H9 (cell line): ENCODE results near the gene CALHM6. TPM values are rescaled to one million over a fixed set of nuclear protein-coding genes. Genes with fewer than 3 reads are reported as not detected.

Source experiments
- DNase-seq: peaks from one replicate; pipeline ENCODE4 v3.0.0-alpha.2; 2017
- H2AFZ ChIP-seq: one replicate; pipeline ENCODE4 v1.6.1; 2013; ENCODE audit warnings: mild to moderate bottlenecking, low read length, control low read depth, moderate library complexity
- H2AK5ac ChIP-seq: 2 replicates; pipeline ENCODE4 v1.6.1; 2013; ENCODE audit warnings: low read length, control low read depth, mixed read lengths; ENCODE audit not compliant: insufficient read length
- H2BK120ac ChIP-seq: one replicate; pipeline ENCODE4 v1.6.1; 2013; ENCODE audit warnings: low read depth, mild to moderate bottlenecking, low read length, control low read depth, inconsistent platforms; ENCODE audit not compliant: poor library complexity, severe bottlenecking
- H2BK12ac ChIP-seq: 2 replicates; pipeline ENCODE4 v1.6.1; 2013; ENCODE audit warnings: low read length, control low read depth, mixed read lengths, low read depth; ENCODE audit not compliant: insufficient read length
- H2BK15ac ChIP-seq: 2 replicates; pipeline ENCODE4 v1.6.1; 2013; ENCODE audit warnings: low read depth, low read length, control low read depth
- H2BK20ac ChIP-seq: one replicate; pipeline ENCODE4 v1.6.1; 2013; ENCODE audit warnings: low read depth, mild to moderate bottlenecking, low read length, control low read depth, inconsistent platforms; ENCODE audit not compliant: poor library complexity, severe bottlenecking
- H2BK5ac ChIP-seq: 2 replicates; pipeline ENCODE4 v1.6.1; 2013; ENCODE audit warnings: low read length, control low read depth, mixed read lengths; ENCODE audit not compliant: insufficient read length
- H3K14ac ChIP-seq: 2 replicates; pipeline ENCODE4 v1.6.1; 2013; ENCODE audit warnings: low read length, control low read depth; ENCODE audit not compliant: insufficient read depth
- H3K18ac ChIP-seq: 2 replicates; pipeline ENCODE4 v1.6.1; 2013; ENCODE audit warnings: low read depth, mild to moderate bottlenecking, mixed read lengths, low read length, control low read depth; ENCODE audit not compliant: insufficient read length
- H3K23ac ChIP-seq: 2 replicates; pipeline ENCODE4 v1.6.1; 2013; ENCODE audit warnings: low read length, control low read depth, mixed read lengths, low read depth; ENCODE audit not compliant: insufficient read length
- H3K23me2 ChIP-seq: 2 replicates; pipeline ENCODE4 v1.6.1; 2013; ENCODE audit warnings: low read depth, mild to moderate bottlenecking, mixed read lengths, low read length, control low read depth; ENCODE audit not compliant: insufficient read length, poor library complexity, severe bottlenecking
- H3K27ac ChIP-seq: 2 replicates; pipeline ENCODE4 v1.5.1; 2013; ENCODE audit warnings: low read length, control low read depth, mixed read lengths, low read depth; ENCODE audit not compliant: insufficient read length
- H3K27me3 ChIP-seq: 2 replicates; pipeline ENCODE4 v1.6.1; 2013; ENCODE audit warnings: low read length, control low read depth, inconsistent platforms; ENCODE audit not compliant: insufficient read depth
- H3K4ac ChIP-seq: 2 replicates; pipeline ENCODE4 v1.6.1; 2013; ENCODE audit warnings: low read depth, mild to moderate bottlenecking, control low read depth, inconsistent platforms, low read length, moderate library complexity
- H3K4me1 ChIP-seq: 2 replicates; pipeline ENCODE4 v1.6.1; 2013; ENCODE audit warnings: low read length, control low read depth, inconsistent platforms; ENCODE audit not compliant: insufficient read depth
- H3K4me2 ChIP-seq: 2 replicates; pipeline ENCODE4 v1.6.1; 2013; ENCODE audit warnings: low read length, control low read depth, mixed read lengths; ENCODE audit not compliant: insufficient read length, insufficient read depth
- H3K56ac ChIP-seq: 2 replicates; pipeline ENCODE4 v1.6.1; 2013; ENCODE audit warnings: low read depth, mild to moderate bottlenecking, mixed read lengths, low read length, control low read depth; ENCODE audit not compliant: insufficient read length
- H3K79me1 ChIP-seq: 2 replicates; pipeline ENCODE4 v1.6.1; 2013; ENCODE audit warnings: low read depth, mild to moderate bottlenecking, moderate library complexity, low read length, control low read depth, inconsistent platforms; ENCODE audit not compliant: insufficient read depth, poor library complexity, severe bottlenecking
- H3K79me2 ChIP-seq: 2 replicates; pipeline ENCODE4 v1.6.1; 2013; ENCODE audit warnings: low read length, control low read depth, inconsistent platforms; ENCODE audit not compliant: insufficient read depth
- H3K9ac ChIP-seq: 2 replicates; pipeline ENCODE4 v1.6.1; 2013; ENCODE audit warnings: low read length, control low read depth, mixed read lengths; ENCODE audit not compliant: insufficient read length; ENCODE audit errors: extremely low read depth
- H3K9me3 ChIP-seq: one replicate; pipeline ENCODE4 v1.6.1; 2013; ENCODE audit warnings: low read depth, low read length, inconsistent platforms; ENCODE audit not compliant: control insufficient read depth
- H3T11ph ChIP-seq: one replicate; pipeline ENCODE4 v1.6.1; 2013; ENCODE audit warnings: mild to moderate bottlenecking, low read length, control low read depth, inconsistent platforms
- H4K20me1 ChIP-seq: one replicate; pipeline ENCODE4 v1.6.1; 2013; ENCODE audit not compliant: control insufficient read depth, insufficient read length, insufficient read depth
- H4K5ac ChIP-seq: 2 replicates; pipeline ENCODE4 v1.6.1; 2013; ENCODE audit warnings: low read depth, mild to moderate bottlenecking, mixed read lengths, low read length, control low read depth; ENCODE audit not compliant: insufficient read length
- H4K8ac ChIP-seq: replicated peaks from 2 replicates; pipeline ENCODE4 v1.6.1; 2013; ENCODE audit warnings: low read length, control low read depth, mixed read lengths, low read depth; ENCODE audit not compliant: insufficient read length
- H4K91ac ChIP-seq: 2 replicates; pipeline ENCODE4 v1.6.1; 2013; ENCODE audit warnings: low read depth, mild to moderate bottlenecking, moderate library complexity, mixed read lengths, low read length, control low read depth; ENCODE audit not compliant: insufficient read length
- H3K27ac Mint-ChIP-seq, 3 experiments: 2 replicates in 2 of 3; 3 replicates in 1 of 3; pipeline ENCODE4 v1.8.0; 2020 to 2021; ENCODE audit warnings: mixed read lengths in 3 of 3, mild to moderate bottlenecking in 1 of 3, moderate library complexity in 1 of 3
- H3K27me3 Mint-ChIP-seq: 2 replicates; pipeline ENCODE4 v1.8.0; 2021; ENCODE audit warnings: low read depth, mild to moderate bottlenecking, moderate library complexity, mixed read lengths
- H3K36me3 Mint-ChIP-seq, 3 experiments: 2 replicates in 2 of 3; 3 replicates in 1 of 3; pipeline ENCODE4 v1.8.0; 2020 to 2021; ENCODE audit warnings: low read depth in 3 of 3, mixed read lengths in 3 of 3; ENCODE audit not compliant: insufficient read depth in 1 of 3
- H3K4me1 Mint-ChIP-seq, 2 experiments: 2 replicates each; pipeline ENCODE4 v1.8.0; 2020; ENCODE audit warnings: mixed read lengths in 2 of 2
- H3K4me3 Mint-ChIP-seq, 2 experiments: 2 replicates in 1 of 2; 3 replicates in 1 of 2; pipeline ENCODE4 v1.8.0; 2020 to 2021; ENCODE audit warnings: mild to moderate bottlenecking in 2 of 2, mixed read lengths in 2 of 2, moderate library complexity in 1 of 2
- H3K9me3 Mint-ChIP-seq, 2 experiments: 2 replicates in 1 of 2; 3 replicates in 1 of 2; pipeline ENCODE4 v1.8.0; 2020; ENCODE audit warnings: mild to moderate bottlenecking in 2 of 2, mixed read lengths in 2 of 2, moderate library complexity in 1 of 2
- WGBS: extraction: QIAGEN DNeasy Blood & Tissue Kit; methylation state at CpG from one replicate; pipeline ENCODE4 v1.1.7; 2013; ENCODE audit warnings: missing lambda C conversion rate, low lambda C conversion rate, mixed read lengths; ENCODE audit not compliant: insufficient read length; ENCODE audit errors: extremely low coverage; 5-methylcytosine and 5-hydroxymethylcytosine counted together
- total RNA-seq: library from RNA; stranded (reverse); gene quantifications from 2 replicates; pipeline ENCODE4 v1.2.1, GENCODE V29; 2021
- TF ChIP-seq, protein P1 (sequence below): fragments of 200-600 bp; sonication (generic); conservative IDR thresholded peaks from 3 replicates; pipeline ENCODE4 v1.8.0; 2021; ENCODE audit warnings: antibody characterized with exemption, mild to moderate bottlenecking

Gene CALHM6
- total RNA-seq, 1 experiment from 2014 or later, result 0.44 TPM

DNA sequence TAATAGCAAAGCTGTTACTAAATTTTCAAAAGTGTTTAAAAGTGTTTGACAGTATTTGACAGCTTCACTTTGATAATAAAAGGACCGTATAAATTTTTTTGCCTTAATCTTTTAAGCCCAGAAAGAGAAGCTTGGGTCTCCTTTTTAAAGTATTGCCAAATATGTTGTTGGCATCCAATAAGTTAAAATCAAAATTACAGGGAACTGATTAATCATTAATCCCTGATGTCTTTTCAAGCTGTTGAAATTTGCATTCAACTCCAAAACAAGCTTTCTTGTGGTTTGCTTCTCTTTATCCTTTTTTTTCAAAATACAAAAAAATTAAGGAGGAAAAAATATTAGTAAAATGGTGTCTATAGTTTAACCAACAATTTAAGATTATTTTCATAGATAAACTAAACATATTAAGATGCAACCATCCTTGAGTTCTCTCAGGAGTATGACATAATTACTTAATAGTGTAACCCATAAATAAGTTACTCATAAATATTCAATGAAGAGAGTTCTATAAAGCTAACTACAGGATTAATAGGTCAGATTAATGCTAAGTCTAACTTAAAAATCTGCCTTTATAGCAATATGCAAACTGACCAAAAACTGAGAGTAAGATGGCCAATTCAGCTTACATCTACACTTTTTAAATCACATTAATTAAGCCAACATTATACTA lies 27.0 kb upstream of the CALHM6 start:
- no peak overlapping the region for H2BK120ac ChIP-seq
- no peaks in the 10 kb centered on the region for H3K79me1 ChIP-seq
- H4K5ac ChIP-seq, result no peak overlapping the region
- no peak overlapping the region for H3T11ph ChIP-seq
- no CpG with 5 or more reads among the region's 1 CpG for WGBS
- Mint-ChIP-seq H3K27ac (no peak overlapping the region), H3K4me3 (no peak overlapping the region), H3K9me3 (no peaks in the 10 kb centered on the region), H3K27me3 (no peaks in the 10 kb centered on the region), H3K36me3 (peaks cover 15 to 19% (median 19%) of the 10 kb centered on the region in 3 experiments; a peak in 6 of 7 replicates), H3K4me1 (peaks cover 23 to 31% of the 10 kb centered on the region in 2 experiments)
- no peaks in the 10 kb centered on the region for H3K79me2 ChIP-seq
- no peak overlapping the region for H4K8ac ChIP-seq
- H2AFZ ChIP-seq, result no peak overlapping the region
- H3K4ac ChIP-seq, result no peak overlapping the region
- no peak overlapping the region for H3K27ac ChIP-seq
- H2BK5ac ChIP-seq, result no peak overlapping the region
- no peaks in the 10 kb centered on the region for H3K23me2 ChIP-seq
- H2BK20ac ChIP-seq, result no peak overlapping the region
- no peaks in the 10 kb centered on the region for H4K20me1 ChIP-seq
- no peak overlapping the region for H2BK15ac ChIP-seq
- no peak overlapping the region for H4K91ac ChIP-seq
- no peak overlapping the region for H2BK12ac ChIP-seq
- TF ChIP-seq, protein P1, sequence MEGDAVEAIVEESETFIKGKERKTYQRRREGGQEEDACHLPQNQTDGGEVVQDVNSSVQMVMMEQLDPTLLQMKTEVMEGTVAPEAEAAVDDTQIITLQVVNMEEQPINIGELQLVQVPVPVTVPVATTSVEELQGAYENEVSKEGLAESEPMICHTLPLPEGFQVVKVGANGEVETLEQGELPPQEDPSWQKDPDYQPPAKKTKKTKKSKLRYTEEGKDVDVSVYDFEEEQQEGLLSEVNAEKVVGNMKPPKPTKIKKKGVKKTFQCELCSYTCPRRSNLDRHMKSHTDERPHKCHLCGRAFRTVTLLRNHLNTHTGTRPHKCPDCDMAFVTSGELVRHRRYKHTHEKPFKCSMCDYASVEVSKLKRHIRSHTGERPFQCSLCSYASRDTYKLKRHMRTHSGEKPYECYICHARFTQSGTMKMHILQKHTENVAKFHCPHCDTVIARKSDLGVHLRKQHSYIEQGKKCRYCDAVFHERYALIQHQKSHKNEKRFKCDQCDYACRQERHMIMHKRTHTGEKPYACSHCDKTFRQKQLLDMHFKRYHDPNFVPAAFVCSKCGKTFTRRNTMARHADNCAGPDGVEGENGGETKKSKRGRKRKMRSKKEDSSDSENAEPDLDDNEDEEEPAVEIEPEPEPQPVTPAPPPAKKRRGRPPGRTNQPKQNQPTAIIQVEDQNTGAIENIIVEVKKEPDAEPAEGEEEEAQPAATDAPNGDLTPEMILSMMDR, result no peak
- H3K14ac ChIP-seq, result no peak overlapping the region
- peaks cover 3% of the 10 kb centered on the region; the same call in 1 of the 2 replicates for H3K4me1 ChIP-seq
- H3K56ac ChIP-seq, result no peak overlapping the region
- no peaks in the 10 kb centered on the region for H3K27me3 ChIP-seq
- no peak for DNase-seq
- H3K18ac ChIP-seq, result no peak overlapping the region
- no peak overlapping the region for H2AK5ac ChIP-seq
- no peak overlapping the region for H3K23ac ChIP-seq
- H3K9me3 ChIP-seq, result no peaks in the 10 kb centered on the region
- H3K4me2 ChIP-seq, result no peak overlapping the region
- H3K9ac ChIP-seq, result no peak overlapping the region
